ENCODE measurements around the gene KAZN. TPM values are rescaled to one million over a fixed set of nuclear protein-coding genes. Genes with fewer than 3 reads are reported as not detected.

KAZN gene
- total and polyA plus RNA-seq, 2 donors from 2014 or later, result 17.4 to 60.8 TPM

GRCh38 chr1:15148941-15149340, 550.5 kb downstream of the KAZN start:
- FAIRE-seq, result no peak
- no peak for DNase-seq
- H3K27me3 ChIP-seq (ENCODE audit: control insufficient read depth, insufficient read depth, low read length), result no peaks in the 10 kb centered on the region
- no peak overlapping the region for H3K4me3 ChIP-seq (ENCODE audit: low read length in 3 of 3)
- no peaks in the 10 kb centered on the region for H3K36me3 ChIP-seq (ENCODE audit: control insufficient read depth in 2 of 3, insufficient read depth in 3 of 3, low read length in 3 of 3)
- peaks cover 0 to 6% (median 0%) of the 10 kb centered on the region in 3 donors for H3K4me1 ChIP-seq (ENCODE audit: control insufficient read depth in 2 of 3, insufficient read depth in 2 of 3, low read depth in 1 of 3, low read length in 3 of 3)
- no peak overlapping the region for H3K9ac ChIP-seq (ENCODE audit: low read length in 3 of 3)
- no peaks in the 10 kb centered on the region for H3K9me3 ChIP-seq (ENCODE audit: control insufficient read depth in 2 of 3, insufficient read depth in 1 of 3, low read length in 3 of 3)
- no peak overlapping the region for H3K27ac ChIP-seq (ENCODE audit: low read depth in 2 of 2, low read length in 2 of 2)
- intact Hi-C loops (cut with DNase I), result no loop called here
- no peak for TF ChIP-seq CTCF (IDR thresholded peaks at IDR 0.05; ENCODE audit: borderline replicate concordance, extremely low read depth, insufficient read depth)

DNA sequence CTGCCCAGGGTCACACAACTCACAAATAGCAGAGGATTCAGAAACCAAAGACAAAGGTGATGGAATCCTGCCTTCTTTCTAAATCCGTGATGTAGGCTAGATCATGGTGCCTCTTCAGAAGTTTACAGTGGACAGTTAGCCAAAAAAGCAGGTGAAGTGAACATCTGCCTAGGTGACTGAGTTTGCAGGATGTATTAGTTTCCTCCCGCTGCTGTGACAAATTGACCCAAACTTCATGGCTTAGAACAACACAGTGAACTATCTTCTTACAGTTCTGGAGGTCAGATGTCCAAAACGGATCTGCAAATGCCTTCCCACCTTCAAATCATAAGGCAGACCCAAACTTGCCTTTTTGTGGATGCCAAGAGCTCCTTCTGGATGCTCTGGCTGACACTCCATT, 551.9 kb downstream of the KAZN start:
- FAIRE-seq, result no peak
- no peaks in the 10 kb centered on the region for H3K9me3 ChIP-seq (ENCODE audit: control insufficient read depth in 2 of 3, insufficient read depth in 1 of 3, low read length in 3 of 3)
- peak overlapping the region in 2 of 3 donors; percentile 3 to 4 for H3K4me3 ChIP-seq (ENCODE audit: low read length in 3 of 3)
- no peaks in the 10 kb centered on the region for H3K36me3 ChIP-seq (ENCODE audit: control insufficient read depth in 2 of 3, insufficient read depth in 3 of 3, low read length in 3 of 3)
- intact Hi-C loops (cut with DNase I), result loop anchor here (5.0 kb wide), 1 partner anchor 122 kb away; no protein-coding TSS in a partner anchor
- H3K27ac ChIP-seq (ENCODE audit: low read depth in 2 of 2, low read length in 2 of 2), result no peak overlapping the region
- no peak for DNase-seq
- H3K27me3 ChIP-seq (ENCODE audit: control insufficient read depth, insufficient read depth, low read length), result no peaks in the 10 kb centered on the region
- no peak for TF ChIP-seq CTCF (IDR thresholded peaks at IDR 0.05; ENCODE audit: borderline replicate concordance, extremely low read depth, insufficient read depth)
- H3K9ac ChIP-seq (ENCODE audit: low read length in 3 of 3), result no peak overlapping the region
- peaks cover 0 to 11% (median 5%) of the 10 kb centered on the region in 3 donors for H3K4me1 ChIP-seq (ENCODE audit: control insufficient read depth in 2 of 3, insufficient read depth in 2 of 3, low read depth in 1 of 3, low read length in 3 of 3)

DNA sequence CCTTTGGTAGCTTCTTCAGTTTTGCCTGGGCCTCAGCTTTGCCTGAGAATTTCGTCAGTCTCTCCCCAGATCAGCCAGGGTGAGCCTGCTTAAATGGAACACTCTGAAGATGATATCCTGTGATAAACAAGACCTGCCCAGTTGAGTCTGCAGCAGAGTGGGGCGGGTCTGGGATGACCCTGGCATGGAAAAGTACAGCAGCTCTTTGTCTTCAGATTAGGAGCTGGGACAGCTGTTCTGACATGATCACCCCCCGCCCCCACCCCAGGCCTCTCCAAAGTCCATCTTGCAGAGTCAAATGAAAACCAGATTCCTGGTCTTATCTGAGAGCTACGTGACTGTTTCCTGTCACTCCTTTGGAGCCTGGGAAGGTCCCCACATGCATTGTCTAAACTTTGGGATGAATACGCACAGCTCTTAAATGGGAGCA, 552.9 kb downstream of the KAZN start:
- H3K9ac ChIP-seq (ENCODE audit: low read length in 3 of 3), result peak overlapping the region in 1 of 3 donors; percentile 89
- no peak for DNase-seq
- H3K36me3 ChIP-seq (ENCODE audit: control insufficient read depth in 2 of 3, insufficient read depth in 3 of 3, low read length in 3 of 3), result no peaks in the 10 kb centered on the region
- no peak for TF ChIP-seq CTCF (IDR thresholded peaks at IDR 0.05; ENCODE audit: borderline replicate concordance, extremely low read depth, insufficient read depth)
- intact Hi-C loops (cut with DNase I), result loop anchor here (5.0 kb wide), 1 partner anchor 121 kb away; no protein-coding TSS in a partner anchor
- H3K27ac ChIP-seq (ENCODE audit: low read depth in 2 of 2, low read length in 2 of 2), result no peak overlapping the region
- no peaks in the 10 kb centered on the region for H3K27me3 ChIP-seq (ENCODE audit: control insufficient read depth, insufficient read depth, low read length)
- FAIRE-seq, result no peak
- H3K9me3 ChIP-seq (ENCODE audit: control insufficient read depth in 2 of 3, insufficient read depth in 1 of 3, low read length in 3 of 3), result no peaks in the 10 kb centered on the region
- H3K4me1 ChIP-seq (ENCODE audit: control insufficient read depth in 2 of 3, insufficient read depth in 2 of 3, low read depth in 1 of 3, low read length in 3 of 3), result peaks cover 0 to 21% (median 12%) of the 10 kb centered on the region in 3 donors
- H3K4me3 ChIP-seq (ENCODE audit: low read length in 3 of 3), result peak overlapping the region in 1 of 3 donors; percentile 97

- DNase-seq, result no peak
- TF ChIP-seq CTCF (IDR thresholded peaks at IDR 0.05; ENCODE audit: borderline replicate concordance, extremely low read depth, insufficient read depth), result no peak
- no peaks in the 10 kb centered on the region for H3K36me3 ChIP-seq (ENCODE audit: control insufficient read depth in 2 of 3, insufficient read depth in 3 of 3, low read length in 3 of 3)
- peak overlapping the region in 1 of 3 donors; percentile 89 for H3K9ac ChIP-seq (ENCODE audit: low read length in 3 of 3)
- H3K9me3 ChIP-seq (ENCODE audit: control insufficient read depth in 2 of 3, insufficient read depth in 1 of 3, low read length in 3 of 3), result no peaks in the 10 kb centered on the region
- H3K27ac ChIP-seq (ENCODE audit: low read depth in 2 of 2, low read length in 2 of 2), result peak overlapping the region; percentile 48 to 70
- H3K4me3 ChIP-seq (ENCODE audit: low read length in 3 of 3), result peak overlapping the region in 2 of 3 donors; percentile 71 to 97
- H3K27me3 ChIP-seq (ENCODE audit: control insufficient read depth, insufficient read depth, low read length), result no peaks in the 10 kb centered on the region
- intact Hi-C loops (cut with DNase I), result loop anchor here (5.0 kb wide), 1 partner anchor 120 kb away; no protein-coding TSS in a partner anchor
- FAIRE-seq, result no peak
- peaks cover 0 to 23% (median 12%) of the 10 kb centered on the region in 3 donors for H3K4me1 ChIP-seq (ENCODE audit: control insufficient read depth in 2 of 3, insufficient read depth in 2 of 3, low read depth in 1 of 3, low read length in 3 of 3)
These were observed 553.4 kb downstream of the KAZN start for GRCh38 chr1:15151871-15152270.

Measured in kidney (tissue), 14 donors.